GM12874 (cell line): ENCODE data around the gene ASIC2.

Source experiments
- CTCF ChIP-seq: IDR thresholded peaks from 2 replicates; pipeline ENCODE4 v1.5.1; 2011; ENCODE audit warnings: low read depth, mild to moderate bottlenecking, control low read depth, low read length, moderate library complexity; ENCODE audit not compliant: insufficient read depth

ASIC2 gene

GRCh38 chr17:33033176-33033575 is 259.9 kb downstream of the ASIC2 start:
- TF ChIP-seq CTCF = no peak

GRCh38 chr17:33028778-33029177 is 264.3 kb downstream of the ASIC2 start:
- no peak for TF ChIP-seq CTCF

GRCh38 chr17:33028061-33028460 is 265.0 kb downstream of the ASIC2 start:
- TF ChIP-seq CTCF = no peak

GRCh38 chr17:33024688-33025486 is 268.2 kb downstream of the ASIC2 start:
- TF ChIP-seq CTCF = no peak

GRCh38 chr17:33023790-33024189 is 269.3 kb downstream of the ASIC2 start:
- TF ChIP-seq CTCF = no peak

GRCh38 chr17:33021731-33022408 is 271.2 kb downstream of the ASIC2 start:
- TF ChIP-seq CTCF = no peak

GRCh38 chr17:33019161-33019890 is 273.8 kb downstream of the ASIC2 start:
- TF ChIP-seq CTCF = no peak
